ENCODE measurements around the gene ATP11C.
"Not testable (repeated sequence)": the region's sequence is repeated elsewhere in the genome, so short reads cannot be mapped to it uniquely, and the experiment has no call there.

- TF ChIP-seq REST (IDR thresholded peaks at IDR 0.05; ENCODE audit: insufficient replicate concordance, low read depth); CTCF (IDR thresholded peaks at IDR 0.05; ENCODE audit: insufficient read depth, low read length); POLR2AphosphoS5 (IDR thresholded peaks at IDR 0.05; ENCODE audit: low read depth); GABPA (IDR thresholded peaks at IDR 0.05; ENCODE audit: low read depth): not testable (repeated sequence)
Measured at GRCh38 chrX:139836335-139836734, 96.5 kb downstream of the ATP11C start.

Measured in HL-60 (cell line).